ENCODE measurements around the gene ITGAE. TPM values are rescaled to one million over a fixed set of nuclear protein-coding genes. Genes with fewer than 3 reads are reported as not detected.
"Not testable (repeated sequence)": the region's sequence is repeated elsewhere in the genome, so short reads cannot be mapped to it uniquely, and the experiment has no call there.

ITGAE gene
- total and polyA plus RNA-seq, 2 experiments from 2014 or later = 11.7 to 44.9 TPM

GRCh38 chr17:3710951-3711383 is 90.0 kb downstream of the ITGAE start (continued):
- TF ChIP-seq STAT1 (IDR thresholded peaks at IDR 0.05; ENCODE audit: unreplicated experiment) = no peak

DNA sequence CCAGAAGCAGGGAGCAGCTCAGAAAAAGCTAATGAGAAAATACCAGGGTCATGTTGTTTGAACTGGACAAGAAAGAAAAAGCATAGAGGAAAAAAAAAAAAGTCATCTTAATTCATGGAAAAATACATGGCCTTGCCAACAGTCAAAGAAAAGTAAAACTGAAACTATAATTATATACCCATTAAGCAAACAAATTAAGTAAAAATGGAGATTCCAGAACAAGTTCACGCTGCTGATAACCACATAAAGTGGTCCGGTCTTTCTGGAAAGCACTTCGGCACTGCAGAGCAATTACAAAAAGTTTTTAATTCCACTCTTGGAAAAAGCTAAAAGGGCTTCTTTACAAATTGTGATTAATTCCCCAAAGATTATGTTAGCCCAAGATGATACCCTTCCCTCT is 92.6 kb downstream of the ITGAE start:
- Histone ChIP-seq H3K4me3 (no peak overlapping the region), H3K4me2 (no peak overlapping the region), H3K27me3 (ENCODE audit: insufficient read depth) (no peaks in the 10 kb centered on the region), H3F3A (replicated peaks; ENCODE audit: low read depth) (no peaks in the 10 kb centered on the region), H3K9me2 (ENCODE audit: insufficient read depth) (no peaks in the 10 kb centered on the region), H2AFZ (no peak overlapping the region), H3K4me1 (ENCODE audit: insufficient read depth) (no peaks in the 10 kb centered on the region), H3K27ac (ENCODE audit: low read depth) (no peak overlapping the region), H3K79me2 (replicated peaks; ENCODE audit: insufficient read depth) (no peaks in the 10 kb centered on the region), H4K20me1 (replicated peaks; ENCODE audit: insufficient read depth) (peaks cover 5% of the 10 kb centered on the region; the same call in 1 of the 2 replicates), H3K36me3 (ENCODE audit: insufficient read depth) (no peaks in the 10 kb centered on the region)
- no peaks in the 10 kb centered on the region; the same call in 1 of the 3 replicates for H3K4me1 Mint-ChIP-seq
- ATAC-seq (no peak), DNase-seq (ENCODE audit: low spot score) (no peak)
- H3K27me3 Mint-ChIP-seq (ENCODE audit: insufficient read depth, low read depth, poor library complexity) = peaks cover 11% of the 10 kb centered on the region
- peaks cover 5% of the 10 kb centered on the region for H3K36me3 Mint-ChIP-seq (ENCODE audit: low read depth)
- TF ChIP-seq POLR2AphosphoS5 (IDR thresholded peaks at IDR 0.05; ENCODE audit: low read depth) (no peak), ZNF331 (CRISPR knock-in tag; IDR thresholded peaks at IDR 0.05; ENCODE audit: low read depth) (no peak), EZH2phosphoT487 (IDR thresholded peaks at IDR 0.05; ENCODE audit: unreplicated experiment) (no peak), JUNB (IDR thresholded peaks at IDR 0.05; ENCODE audit: unreplicated experiment) (no peak), STAT1 (IDR thresholded peaks at IDR 0.05; ENCODE audit: unreplicated experiment) (no peak)
- TF ChIP-seq, protein P1, sequence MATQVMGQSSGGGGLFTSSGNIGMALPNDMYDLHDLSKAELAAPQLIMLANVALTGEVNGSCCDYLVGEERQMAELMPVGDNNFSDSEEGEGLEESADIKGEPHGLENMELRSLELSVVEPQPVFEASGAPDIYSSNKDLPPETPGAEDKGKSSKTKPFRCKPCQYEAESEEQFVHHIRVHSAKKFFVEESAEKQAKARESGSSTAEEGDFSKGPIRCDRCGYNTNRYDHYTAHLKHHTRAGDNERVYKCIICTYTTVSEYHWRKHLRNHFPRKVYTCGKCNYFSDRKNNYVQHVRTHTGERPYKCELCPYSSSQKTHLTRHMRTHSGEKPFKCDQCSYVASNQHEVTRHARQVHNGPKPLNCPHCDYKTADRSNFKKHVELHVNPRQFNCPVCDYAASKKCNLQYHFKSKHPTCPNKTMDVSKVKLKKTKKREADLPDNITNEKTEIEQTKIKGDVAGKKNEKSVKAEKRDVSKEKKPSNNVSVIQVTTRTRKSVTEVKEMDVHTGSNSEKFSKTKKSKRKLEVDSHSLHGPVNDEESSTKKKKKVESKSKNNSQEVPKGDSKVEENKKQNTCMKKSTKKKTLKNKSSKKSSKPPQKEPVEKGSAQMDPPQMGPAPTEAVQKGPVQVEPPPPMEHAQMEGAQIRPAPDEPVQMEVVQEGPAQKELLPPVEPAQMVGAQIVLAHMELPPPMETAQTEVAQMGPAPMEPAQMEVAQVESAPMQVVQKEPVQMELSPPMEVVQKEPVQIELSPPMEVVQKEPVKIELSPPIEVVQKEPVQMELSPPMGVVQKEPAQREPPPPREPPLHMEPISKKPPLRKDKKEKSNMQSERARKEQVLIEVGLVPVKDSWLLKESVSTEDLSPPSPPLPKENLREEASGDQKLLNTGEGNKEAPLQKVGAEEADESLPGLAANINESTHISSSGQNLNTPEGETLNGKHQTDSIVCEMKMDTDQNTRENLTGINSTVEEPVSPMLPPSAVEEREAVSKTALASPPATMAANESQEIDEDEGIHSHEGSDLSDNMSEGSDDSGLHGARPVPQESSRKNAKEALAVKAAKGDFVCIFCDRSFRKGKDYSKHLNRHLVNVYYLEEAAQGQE (IDR thresholded peaks at IDR 0.05; ENCODE audit: unreplicated experiment) = no peak
- H3K9me3 Mint-ChIP-seq = no peaks in the 10 kb centered on the region
- H3K4me3 Mint-ChIP-seq = no peak overlapping the region
- no peak overlapping the region for H3K27ac Mint-ChIP-seq

- not testable (repeated sequence) for H3K27ac Mint-ChIP-seq; ATAC-seq; H3K27me3 ChIP-seq (ENCODE audit: insufficient read depth); H3K9me3 Mint-ChIP-seq; H3K9me2 ChIP-seq (ENCODE audit: insufficient read depth); H3K27ac ChIP-seq (ENCODE audit: low read depth); H4K20me1 ChIP-seq (replicated peaks; ENCODE audit: insufficient read depth); H3F3A ChIP-seq (replicated peaks; ENCODE audit: low read depth); H3K4me2 ChIP-seq; H3K79me2 ChIP-seq (replicated peaks; ENCODE audit: insufficient read depth); H3K4me3 Mint-ChIP-seq; H3K4me3 ChIP-seq; H2AFZ ChIP-seq; H3K36me3 ChIP-seq (ENCODE audit: insufficient read depth); H3K4me1 Mint-ChIP-seq; H3K4me1 ChIP-seq (ENCODE audit: insufficient read depth); DNase-seq (ENCODE audit: low spot score)
- Mint-ChIP-seq H3K36me3 (ENCODE audit: low read depth) (peaks cover 14% of the 10 kb centered on the region), H3K27me3 (ENCODE audit: insufficient read depth, low read depth, poor library complexity) (peaks cover 15% of the 10 kb centered on the region)
Observed at GRCh38 chr17:3705718-3705984, 95.3 kb downstream of the ITGAE start.

Data from GM23338 (cell line).